Tongue (tissue), 2 donors: Measurements from ENCODE around the gene RERE. TPM values are rescaled to one million over a fixed set of nuclear protein-coding genes. Genes with fewer than 3 reads are reported as not detected.

ENCODE experiments used
- DNase-seq: peaks from one replicate; pipeline ENCODE4 v3.0.0-alpha.2; 2015
- total RNA-seq: library from RNA; depleted of rRNA; stranded (reverse); fragments of >200 nt; gene quantifications from one replicate; pipeline ENCODE4 v1.2.3, GENCODE V29; 2014

RERE gene
- total RNA-seq, 1 donor from 2014 or later, result 76.5 TPM

GRCh38 chr1:8540261-8540941 is 277.0 kb downstream of the RERE start:
- no peak for DNase-seq

- no peak for DNase-seq
Observed at GRCh38 chr1:8539683-8540082, 277.8 kb downstream of the RERE start.

GRCh38 chr1:8538502-8538901 is 278.9 kb downstream of the RERE start:
- DNase-seq, result no peak

- no peak for DNase-seq
Observed at GRCh38 chr1:8537991-8538390, 279.4 kb downstream of the RERE start.

GRCh38 chr1:8536515-8536914 is 280.9 kb downstream of the RERE start:
- DNase-seq, result peak; percentile 18

- DNase-seq, result no peak
Observed at GRCh38 chr1:8533907-8534306, 283.5 kb downstream of the RERE start.

GRCh38 chr1:8533124-8533523 is 284.3 kb downstream of the RERE start:
- DNase-seq, result no peak

GRCh38 chr1:8529901-8530300 is 287.5 kb downstream of the RERE start:
- no peak for DNase-seq

GRCh38 chr1:8527941-8528340 is 289.5 kb downstream of the RERE start:
- no peak for DNase-seq

- peak; percentile 98 for DNase-seq
Observed at GRCh38 chr1:8525558-8526275, 291.7 kb downstream of the RERE start.

GRCh38 chr1:8525216-8525557 is 292.3 kb downstream of the RERE start:
- DNase-seq, result peak; percentile 65

GRCh38 chr1:8524627-8525157 is 292.7 kb downstream of the RERE start:
- no peak for DNase-seq

GRCh38 chr1:8523666-8524206 is 293.7 kb downstream of the RERE start:
- DNase-seq, result no peak

- peak; percentile 14 for DNase-seq
Observed at GRCh38 chr1:8520483-8520966, 296.9 kb downstream of the RERE start.

GRCh38 chr1:8519167-8519566 is 298.3 kb downstream of the RERE start:
- DNase-seq, result no peak

- DNase-seq, result no peak
Observed at GRCh38 chr1:8518490-8518801, 299.0 kb downstream of the RERE start.

- DNase-seq, result peak; percentile 68
Observed at GRCh38 chr1:8517661-8518489, 299.6 kb downstream of the RERE start.

- peak; percentile 27 for DNase-seq
Observed at GRCh38 chr1:8516793-8517556, 300.5 kb downstream of the RERE start.

GRCh38 chr1:8516278-8516777 is 301.1 kb downstream of the RERE start:
- DNase-seq, result no peak

- no peak for DNase-seq
Observed at GRCh38 chr1:8512504-8512903, 304.9 kb downstream of the RERE start.

- DNase-seq, result peak; percentile 77
Observed at GRCh38 chr1:8510041-8510823, 307.2 kb downstream of the RERE start.
